ENCODE results near the gene PIK3IP1. TPM values are rescaled to one million over a fixed set of nuclear protein-coding genes. Genes with fewer than 3 reads are reported as not detected.

PIK3IP1 gene
- polyA plus RNA-seq, 1 donor = 3.3 TPM

DNA sequence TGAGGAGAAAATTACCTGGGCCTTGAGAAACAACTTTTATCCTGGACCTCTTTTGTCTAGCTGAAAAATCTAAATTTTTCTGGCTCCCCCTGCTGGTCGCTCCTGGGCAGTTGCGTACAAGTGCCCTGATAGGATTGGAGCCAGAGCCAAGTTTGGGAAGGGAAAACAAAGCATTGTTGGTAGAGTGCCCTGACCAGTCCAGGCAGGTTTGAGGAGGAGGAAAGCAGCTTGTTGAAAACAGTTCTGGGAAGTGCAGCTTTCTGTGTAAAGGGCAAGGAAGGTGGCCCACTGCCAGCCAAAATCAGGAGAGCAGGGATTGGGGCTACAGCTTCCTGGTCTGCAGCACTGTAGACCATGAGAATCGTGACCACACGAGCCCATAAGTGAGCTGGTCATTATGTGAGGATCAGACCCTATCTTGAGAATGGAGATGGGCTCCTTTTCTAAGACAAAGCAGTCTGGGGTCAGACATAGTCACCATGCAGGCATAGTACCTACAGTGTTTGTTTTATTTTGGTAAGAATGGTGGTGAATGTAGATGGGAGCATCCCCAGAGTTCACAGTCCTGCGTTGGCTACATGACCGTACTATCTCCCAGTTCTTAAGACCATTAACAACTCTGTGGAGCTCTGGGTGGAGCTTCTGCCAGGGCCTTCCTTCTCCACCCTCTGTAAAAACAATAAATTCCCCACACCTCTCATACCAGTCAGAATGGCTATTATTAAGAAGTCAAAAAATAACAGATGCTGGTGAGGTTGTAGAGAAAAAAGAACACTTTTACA lies 21.3 kb upstream of the PIK3IP1 start:
- no peak for DNase-seq (ENCODE audit: low read depth)

DNA sequence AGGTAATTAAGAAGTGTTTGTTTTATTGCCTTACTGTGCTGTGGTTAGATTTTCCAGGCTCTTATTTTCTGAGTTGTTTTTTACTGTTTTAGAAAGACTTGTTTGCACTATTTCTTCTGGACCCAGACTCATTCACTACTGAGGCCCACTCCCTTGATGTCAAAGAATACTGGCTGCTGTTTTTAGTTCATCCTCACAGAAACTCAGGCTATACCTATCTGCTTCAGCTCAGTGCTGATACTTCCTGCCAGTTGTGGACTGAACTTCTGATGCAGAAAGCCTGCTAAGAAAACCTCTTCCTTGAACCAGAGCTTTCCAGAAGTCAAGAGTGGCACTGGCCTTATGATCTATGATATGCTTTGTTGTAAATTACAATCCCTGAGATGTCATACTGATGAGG lies 15.9 kb upstream of the PIK3IP1 start:
- DNase-seq (ENCODE audit: low read depth) = no peak

DNA sequence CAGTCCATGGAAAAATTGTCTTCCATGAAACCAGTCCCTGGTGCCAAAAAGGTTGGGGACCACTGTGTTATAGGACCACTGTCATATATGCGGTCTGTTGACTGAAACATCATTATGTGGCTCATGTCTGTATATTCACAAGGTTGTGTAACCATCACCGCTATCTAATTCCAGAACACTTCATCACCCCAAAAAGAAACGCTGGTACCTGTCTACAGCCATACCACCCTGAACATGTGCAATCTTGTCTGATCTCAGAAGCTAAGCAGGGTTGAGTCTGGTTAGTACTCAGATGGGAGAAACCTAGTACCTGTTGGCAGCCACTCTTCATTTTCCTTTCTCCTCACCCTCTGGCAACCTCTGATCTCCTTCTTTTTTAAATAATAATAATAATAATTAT lies 12.9 kb upstream of the PIK3IP1 start:
- no peak for DNase-seq (ENCODE audit: low read depth)

DNA sequence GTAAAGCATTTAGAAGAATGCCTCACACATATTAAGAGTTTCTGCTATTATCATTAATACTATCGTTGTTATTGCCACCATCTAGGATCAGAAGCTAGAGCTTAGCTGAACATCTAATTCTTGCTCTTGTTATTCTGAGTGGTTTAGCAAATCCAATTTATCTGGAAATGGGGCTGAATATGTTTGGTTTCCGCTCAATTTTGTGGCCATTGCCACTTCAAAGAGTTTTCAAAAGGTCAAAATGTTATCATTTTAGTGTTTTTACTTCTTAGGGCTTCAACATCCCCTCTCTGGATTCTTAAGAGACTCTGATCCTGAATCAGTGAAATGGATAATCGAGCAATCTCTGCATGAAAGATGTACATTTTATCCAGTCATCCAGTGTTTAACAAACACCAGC lies 10.2 kb upstream of the PIK3IP1 start:
- no peak for DNase-seq (ENCODE audit: low read depth)

DNA sequence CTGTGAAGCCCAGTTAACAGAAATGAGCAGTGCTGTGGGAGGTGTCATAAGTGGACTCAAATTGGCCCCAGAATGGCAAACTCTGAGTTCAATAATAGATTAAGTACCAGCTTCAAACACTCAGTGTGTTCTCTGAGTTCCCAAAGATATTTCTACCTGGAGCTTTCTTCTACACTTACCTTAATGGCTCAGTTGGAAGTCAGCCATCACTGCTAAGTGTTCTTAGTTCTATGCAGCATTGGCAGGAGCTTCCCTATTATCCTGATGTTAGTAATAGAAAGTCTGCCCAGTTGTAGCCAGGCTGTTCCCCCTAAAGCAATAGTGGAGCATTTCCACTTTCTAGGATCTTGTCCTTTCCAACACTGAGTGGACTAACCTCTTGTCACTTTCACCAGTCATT lies 9.7 kb upstream of the PIK3IP1 start:
- DNase-seq (ENCODE audit: low read depth) = no peak

DNA sequence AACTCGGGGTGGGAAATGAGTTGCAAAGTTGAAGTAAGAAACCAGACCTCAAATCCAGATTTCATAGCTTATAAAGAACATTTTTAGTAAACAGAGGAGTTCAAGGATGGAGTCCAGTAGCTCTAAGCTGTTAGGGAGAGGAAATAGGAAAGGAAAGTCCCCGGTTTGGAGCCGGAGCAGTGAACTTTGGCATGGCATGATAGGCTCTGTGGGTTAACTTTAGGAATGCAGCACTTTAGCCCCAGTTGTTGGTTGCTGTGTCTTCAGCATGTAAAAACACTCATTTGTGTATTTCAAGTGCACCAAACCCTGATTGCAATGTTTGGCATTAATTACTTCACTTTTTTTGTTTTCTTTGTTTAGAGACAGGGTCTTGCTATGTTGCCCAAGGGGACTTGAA lies 8.6 kb upstream of the PIK3IP1 start:
- no peak for DNase-seq (ENCODE audit: low read depth)

DNA sequence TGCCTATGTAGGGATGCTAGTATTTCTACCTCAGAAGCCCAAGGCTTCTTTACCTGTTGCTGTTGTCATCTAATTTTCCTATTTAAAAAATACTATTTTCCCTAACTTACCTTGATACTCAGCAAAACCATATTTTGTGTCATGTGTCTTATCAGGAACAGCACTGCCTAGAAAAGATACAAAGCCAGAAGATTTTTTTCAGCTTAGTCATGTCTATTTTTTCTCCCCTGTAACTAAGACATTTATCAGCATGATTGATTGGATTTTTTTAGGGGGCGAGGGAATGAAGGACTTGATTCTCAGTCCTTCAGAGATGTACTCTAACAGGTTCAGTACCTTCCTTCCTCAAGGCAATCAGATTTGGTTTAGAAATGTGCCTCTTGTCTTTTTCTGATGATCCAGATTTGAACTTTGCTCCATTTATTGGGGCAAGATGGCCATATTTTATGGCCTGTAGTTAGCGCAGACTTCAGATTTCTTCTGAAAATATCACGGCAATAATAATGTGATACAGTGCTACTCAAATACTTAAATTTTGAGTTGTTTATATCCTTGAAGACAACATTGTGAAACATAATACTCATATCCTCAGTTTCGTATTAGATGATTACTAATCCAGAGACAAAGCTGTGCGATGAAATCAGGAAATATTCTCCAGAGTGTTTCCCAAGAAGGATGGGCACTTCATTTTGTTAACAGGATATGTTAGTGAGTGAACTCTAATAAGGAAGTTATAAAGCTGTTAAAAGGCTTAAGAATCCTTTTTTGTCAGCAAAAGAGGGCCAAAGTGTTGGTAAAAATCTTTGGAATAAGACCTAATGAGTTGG lies 3.8 kb upstream of the PIK3IP1 start:
- DNase-seq (ENCODE audit: low read depth) = no peak

DNA sequence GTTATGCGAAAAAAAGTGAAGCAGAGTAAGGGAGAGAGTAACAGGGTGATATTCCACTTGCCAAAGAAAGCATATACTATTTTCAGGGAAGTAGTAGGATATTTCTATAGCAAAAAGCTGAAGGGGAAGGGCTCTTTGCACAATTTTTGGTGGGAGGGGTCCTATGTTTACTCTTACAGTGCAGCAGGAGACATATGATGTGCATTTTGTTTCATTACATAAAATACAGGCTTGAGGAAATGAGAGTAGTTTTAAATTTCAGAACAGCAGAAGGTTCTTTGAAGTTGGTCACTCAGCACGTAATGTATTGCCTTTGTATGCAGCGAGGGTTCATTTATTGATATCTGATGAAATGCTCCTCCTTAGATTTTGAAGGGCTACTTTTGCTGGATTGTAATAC lies 3.1 kb upstream of the PIK3IP1 start:
- no peak for DNase-seq (ENCODE audit: low read depth)

DNA sequence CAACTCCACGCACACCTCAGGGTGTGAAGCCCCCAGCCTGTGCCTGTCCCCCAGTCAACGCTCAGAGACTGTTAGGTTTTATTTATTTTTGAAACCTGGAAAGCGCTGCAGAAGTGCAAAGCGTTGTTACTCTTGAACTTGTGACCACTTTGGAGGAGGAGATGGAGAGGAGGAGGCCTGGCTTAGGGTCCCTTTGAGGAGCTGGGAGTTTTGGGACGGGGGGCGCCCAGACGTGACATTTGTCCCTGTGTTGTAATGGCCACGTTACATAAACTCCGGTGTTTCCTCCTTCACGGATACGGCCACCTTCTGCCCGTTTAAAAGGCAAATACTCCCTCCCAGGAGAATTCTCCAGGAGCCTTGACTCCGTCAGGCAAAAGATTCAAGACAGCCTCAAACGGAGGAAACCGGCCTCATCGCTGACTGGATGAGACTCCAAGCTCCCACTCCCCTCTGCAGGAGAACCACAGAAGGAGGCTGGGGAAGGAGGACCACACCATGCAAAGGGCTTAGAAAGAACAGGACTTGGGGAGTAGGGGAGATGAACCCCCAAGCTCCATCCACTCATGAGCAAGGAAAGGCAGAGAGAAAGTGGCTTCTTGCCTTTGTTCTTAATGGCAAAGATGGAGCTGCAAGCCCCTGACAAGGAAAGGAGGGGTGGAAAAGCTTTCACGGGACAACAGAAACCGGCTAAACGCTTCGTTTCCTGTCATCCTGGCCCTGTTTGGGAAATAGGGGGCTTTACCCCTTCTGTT lies 630 bp downstream of the PIK3IP1 start:
- no peak for DNase-seq (ENCODE audit: low read depth)

DNA sequence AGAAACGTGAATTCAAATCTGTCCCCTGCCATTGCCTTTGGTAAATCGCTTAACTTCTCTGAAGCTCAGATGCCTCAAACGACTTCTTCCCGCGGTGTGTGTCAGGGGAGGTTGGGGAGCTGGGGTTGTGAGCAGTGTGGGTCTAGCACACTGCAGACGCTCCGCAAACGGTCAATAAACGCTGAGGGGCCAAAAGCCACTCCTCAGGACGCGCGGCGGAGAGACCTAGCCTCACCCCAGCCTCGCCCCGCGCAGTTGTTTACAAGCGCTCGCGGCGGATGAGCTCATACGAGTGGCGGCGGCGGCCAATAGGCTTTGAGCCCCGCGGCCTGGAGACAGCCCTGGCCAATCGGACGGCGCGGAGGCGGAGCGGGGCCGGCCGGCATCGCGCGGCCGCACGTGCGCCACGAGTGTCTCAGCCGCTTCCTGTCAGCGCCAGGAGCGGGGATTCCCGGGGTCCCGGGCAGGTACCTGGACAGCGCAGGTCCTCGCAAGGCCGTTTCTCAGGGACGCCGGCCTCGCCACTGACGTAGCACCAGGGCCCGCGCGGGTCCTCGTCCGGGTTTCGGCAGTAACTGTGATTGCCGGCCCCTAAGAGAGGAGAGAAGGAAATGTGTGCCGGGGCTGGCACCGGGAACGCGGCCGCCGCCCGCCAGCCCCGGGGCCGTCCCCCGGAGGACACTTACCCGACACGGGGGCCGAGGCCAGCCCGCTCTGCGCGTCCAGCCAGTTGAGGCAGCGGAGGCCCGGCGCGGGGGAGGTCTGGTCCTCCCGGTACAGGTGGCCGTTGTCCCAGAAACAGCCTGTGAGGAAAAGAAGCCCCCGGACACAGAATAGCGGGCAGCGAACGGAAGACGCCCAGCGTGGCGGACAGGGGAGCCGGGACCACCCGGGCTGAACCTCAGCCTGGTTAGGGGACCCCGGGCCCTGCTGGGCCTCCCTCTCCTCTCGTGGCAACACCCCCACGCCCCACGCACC lies 1.5 kb downstream of the PIK3IP1 start:
- DNase-seq (ENCODE audit: low read depth) = peak; percentile 68

DNA sequence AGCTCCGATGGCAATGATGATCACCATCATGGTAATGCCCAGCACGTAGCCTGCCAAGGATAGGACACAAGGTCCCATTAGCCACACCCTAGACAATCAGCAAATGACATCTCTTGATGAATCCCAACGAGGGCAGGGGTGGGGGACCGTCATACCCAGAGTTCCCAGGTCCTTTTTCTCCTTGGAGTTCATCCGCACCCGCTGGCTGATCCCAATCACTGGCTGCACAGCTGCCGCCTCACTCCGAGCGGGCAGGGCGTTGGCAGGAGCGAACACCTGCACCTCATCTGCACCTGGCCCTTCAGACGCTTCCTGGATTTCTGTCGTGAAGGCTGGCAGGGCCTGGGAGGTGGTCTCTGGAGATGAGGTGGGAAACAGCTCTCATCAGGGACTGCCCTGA lies 2.9 kb downstream of the PIK3IP1 start:
- DNase-seq (ENCODE audit: low read depth) = no peak

DNA sequence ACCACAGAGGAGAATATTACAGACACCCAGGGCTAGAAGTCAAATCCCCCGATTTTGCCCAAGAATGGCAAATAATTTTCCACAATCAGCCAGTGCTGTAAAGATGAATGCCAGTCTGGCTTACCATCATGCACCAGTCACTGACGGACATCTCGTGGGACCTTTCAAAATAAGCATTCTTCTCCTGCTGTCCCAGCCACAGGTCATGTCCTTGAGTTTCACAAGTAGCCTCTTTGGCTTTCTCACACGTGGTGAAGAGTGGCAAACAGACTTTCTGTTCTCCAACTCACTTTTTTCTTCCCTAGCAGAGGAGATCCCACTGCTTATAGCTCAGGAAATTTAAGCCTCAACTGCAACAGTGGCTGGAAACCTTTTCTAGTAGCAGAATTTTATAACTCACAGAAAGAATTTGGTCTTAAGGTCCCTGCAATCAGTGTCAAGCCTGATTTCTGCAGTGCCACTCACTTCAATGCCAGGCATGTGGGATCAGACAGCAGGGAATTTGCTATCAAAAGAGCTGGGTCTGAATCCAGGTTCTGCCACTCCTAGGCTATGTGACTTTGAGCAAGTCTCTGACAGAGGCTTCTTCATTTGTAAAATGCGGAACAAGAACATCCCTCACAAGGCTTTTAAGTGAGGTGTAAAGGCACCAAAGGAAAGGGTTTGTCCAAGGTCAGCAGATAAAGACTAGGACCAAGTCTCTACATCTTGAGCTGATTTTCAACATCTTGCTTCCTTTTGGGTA lies 3.6 kb downstream of the PIK3IP1 start:
- DNase-seq (ENCODE audit: low read depth) = no peak

DNA sequence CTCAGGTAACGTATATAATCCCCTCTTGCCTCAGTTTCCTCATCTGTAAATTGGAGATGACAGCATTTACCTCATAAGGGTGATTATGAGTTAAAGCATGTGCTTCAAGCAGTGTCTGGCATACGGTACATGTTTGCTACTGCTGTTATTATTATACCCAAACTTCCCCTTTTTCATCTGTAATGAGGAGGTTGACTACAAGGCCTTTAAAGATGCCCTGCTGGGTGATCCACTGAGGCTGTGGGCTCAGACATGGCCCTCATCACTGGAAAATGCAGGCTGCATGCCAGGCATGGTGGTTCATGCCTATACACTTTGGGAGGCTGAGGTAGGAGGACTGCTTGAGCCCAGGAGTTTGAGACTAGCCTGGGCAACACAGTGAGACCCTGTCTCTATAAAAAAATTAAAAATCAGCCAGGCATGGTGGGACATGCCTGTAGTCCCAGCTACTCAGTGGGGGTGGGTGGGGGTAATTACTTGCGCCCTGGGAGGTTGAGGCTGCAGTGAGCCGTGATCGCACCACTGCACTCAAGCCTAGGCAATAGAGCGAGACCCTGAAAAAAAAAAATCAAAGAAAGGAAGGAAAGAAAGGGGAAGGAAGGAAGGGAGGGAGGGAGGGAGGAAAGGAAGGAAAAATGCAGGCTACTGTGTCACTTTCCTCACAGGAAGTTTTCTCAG lies 4.3 kb downstream of the PIK3IP1 start:
- DNase-seq (ENCODE audit: low read depth) = no peak

DNA sequence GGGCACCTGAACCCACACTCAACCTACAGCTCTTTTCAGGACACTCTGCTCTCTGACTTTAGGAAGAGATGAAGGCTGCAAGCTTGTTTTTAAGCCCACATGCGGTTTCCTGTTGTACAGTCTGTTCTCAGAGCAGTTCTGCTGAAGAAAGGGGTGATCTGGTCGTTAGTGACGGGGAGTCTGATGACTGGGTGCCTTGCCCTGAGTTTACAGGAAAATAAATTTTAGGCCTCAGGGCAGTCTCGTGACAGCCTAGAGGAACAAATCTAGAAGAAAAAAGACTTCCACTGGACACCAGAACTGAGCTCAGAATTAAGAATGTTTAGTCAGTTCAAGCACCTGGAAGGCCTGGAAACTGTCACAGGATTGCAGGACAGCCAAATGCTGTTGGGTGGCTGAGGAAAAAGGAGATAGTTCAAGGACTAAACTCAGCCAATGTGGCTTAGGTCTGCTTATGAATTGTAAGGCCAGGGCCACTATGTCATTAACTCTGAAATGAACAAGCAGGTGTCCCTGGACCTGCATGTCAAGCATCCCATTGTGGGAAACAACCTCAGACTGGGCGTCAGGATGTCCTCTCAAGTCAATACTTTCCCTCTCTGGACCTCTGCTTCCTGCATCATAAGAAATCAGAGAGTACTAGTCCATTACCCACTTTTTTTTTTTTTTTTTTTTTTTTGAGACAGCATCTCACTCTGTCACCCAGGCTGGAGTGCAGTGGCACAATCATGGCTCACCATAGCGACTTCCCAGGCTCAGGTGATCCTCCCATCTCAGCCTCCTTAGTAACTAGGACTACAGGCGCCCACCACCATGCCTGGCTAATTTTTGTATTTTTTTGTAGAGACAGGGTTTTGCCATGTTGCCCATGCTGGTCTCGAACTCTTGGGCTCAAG lies 5.7 kb downstream of the PIK3IP1 start:
- DNase-seq (ENCODE audit: low read depth) = no peak

DNA sequence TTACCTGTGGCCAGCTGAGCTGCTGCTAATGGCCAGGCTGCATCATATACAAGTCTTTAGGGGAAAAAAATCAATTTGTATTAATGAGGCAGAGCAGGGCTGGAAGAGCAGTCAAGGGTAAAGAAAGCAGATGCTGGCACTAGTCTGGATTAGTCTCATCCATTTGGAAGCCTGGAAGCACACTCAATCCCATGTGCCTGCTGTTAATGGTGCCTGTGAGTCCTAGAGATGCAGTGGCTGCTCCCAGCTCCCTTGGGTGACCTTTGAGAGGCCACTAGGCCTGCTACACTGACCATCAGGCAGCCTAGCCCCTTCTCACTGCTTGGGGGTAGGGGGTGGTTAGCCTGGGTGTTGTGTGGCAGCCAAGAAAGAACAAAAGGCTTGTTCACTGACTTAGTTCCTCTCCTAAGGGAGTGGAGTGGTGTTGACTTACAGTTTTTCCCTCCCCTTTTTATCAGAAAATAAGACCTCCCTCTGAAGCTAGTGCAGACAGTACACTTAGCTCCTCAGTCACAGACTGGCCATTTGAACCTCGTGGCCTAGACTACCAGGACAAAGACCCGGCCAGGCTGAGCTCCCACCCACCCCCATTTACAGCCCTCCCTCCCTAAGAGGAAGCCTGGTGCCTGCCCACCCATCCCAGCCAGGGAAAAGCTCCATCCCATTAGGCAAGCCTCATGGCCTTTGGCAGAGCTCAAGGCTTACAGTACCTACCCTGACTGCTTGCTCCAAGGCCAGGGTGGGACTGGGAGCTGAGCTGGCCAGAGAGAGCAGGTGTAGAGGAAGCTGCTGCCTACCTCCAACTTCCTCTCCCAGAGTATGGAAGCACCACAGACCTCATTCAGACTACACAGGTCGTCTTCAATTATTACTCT lies 7.8 kb downstream of the PIK3IP1 start:
- no peak for DNase-seq (ENCODE audit: low read depth)

DNA sequence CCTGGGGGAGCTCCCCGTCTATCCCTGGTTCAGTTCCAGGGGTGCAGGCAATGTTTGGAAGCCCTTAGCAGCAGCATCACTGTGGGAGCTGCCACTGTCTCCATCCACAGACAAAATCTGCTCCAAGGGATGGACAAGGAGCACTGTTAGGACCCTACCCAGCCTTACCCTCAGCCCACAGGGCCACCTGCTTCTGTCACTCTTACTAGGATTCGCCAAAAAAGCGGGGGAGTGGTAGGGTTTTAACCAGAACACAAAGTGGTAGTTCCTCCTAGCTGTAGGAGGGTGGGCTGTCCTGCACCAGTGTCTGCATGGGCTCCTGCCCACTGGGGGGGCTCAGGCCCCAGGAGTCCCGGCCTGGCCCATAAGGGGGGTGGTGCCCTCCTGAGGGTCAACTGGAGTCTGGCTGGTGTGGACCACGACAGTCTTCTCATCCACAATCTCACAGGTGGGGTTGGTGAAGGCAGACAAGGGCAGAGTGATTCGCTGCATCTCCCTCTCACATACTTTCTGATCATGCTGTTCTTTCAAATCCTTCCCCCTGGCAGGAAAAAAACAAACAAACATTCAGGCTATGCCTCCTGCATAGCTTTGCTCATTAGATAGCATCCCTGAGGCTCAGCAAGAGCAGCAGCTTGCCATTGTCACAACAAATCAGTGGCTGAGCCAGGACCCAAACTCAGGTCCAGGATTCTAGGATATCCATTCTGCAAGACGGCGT lies 9.4 kb downstream of the PIK3IP1 start:
- DNase-seq (ENCODE audit: low read depth) = no peak

DNA sequence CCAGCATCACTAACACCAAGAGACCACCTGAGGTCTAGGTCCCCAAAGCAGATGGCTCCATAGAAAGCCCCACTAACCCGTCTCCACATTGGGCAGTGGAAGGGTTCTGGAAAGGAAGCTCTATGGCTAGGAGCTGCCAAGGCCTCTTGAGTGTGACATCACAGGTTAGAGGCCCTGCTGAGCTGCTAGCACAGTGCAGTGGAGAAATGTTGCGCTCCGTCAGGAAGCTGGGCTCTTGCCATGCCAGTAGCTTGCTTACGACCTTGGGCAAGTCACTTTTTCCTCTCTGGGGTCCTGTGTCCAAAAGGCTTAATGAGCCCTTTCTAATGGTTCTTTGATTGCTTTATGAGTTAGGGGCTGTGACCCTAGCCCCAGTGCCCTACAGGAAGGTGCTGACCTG lies 10.6 kb downstream of the PIK3IP1 start:
- DNase-seq (ENCODE audit: low read depth) = no peak
